ENCODE data around the gene PIEZO2.
"Not testable (repeated sequence)": the region's sequence is repeated elsewhere in the genome, so short reads cannot be mapped to it uniquely, and the experiment has no call there.

Gene PIEZO2

GRCh38 chr18:10979411-10979810 is 170.0 kb downstream of the PIEZO2 start:
- no peak for FAIRE-seq
- DNase-seq (ENCODE audit: low spot score) = no peak

GRCh38 chr18:10977042-10977441 is 172.3 kb downstream of the PIEZO2 start:
- no peak for DNase-seq (ENCODE audit: low spot score)
- FAIRE-seq = no peak

DNA sequence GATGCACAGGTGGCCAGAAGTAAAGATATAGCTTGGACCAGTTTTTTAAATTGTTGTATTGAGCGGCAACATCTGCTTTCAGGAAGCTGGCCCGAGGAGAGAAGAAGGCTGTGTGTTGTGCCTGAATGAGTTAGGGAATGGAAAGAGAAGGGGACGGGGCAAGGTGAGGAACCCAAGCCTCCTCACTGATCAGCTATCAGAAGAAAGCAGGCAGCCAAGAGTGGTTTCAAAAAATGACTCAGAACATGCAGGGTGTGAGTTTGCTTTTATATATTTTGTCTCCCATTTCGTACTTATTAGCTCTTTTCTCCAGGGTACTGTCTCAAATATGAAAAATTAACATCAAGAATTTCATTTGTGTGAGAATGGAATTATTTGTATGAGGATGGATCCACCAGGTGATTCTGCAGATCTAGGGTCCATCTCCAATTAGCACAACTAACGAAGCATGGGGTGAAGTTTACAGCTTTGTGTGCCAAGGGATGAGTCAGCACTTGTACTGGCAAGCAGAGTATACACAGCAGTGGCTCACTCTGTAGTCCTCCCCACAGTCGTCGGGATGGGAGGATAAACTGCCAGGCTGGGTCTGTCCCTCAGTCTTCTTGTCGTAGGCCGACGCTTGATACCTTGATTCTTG is 175.7 kb downstream of the PIEZO2 start:
- FAIRE-seq = no peak
- no peak for DNase-seq (ENCODE audit: low spot score)

DNA sequence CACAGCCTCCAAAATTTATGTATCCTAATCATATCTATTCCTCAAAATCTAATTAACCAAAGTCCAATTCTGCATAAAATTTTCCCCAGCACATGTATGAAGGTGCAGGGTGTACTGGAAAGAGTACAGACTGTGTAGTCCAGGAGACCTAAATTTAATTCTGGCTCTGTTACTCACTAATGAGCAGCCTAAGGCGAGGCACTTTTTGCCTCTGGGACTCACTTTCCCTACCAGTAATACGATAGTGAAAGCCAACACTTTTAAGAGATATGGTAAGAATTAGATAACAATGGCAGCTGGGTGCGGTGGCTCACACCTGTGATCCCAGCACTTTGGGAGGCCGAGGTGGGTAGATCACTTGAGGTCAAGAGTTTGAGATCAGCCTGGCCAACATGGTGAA is 177.7 kb downstream of the PIEZO2 start:
- DNase-seq (ENCODE audit: low spot score) (no peak), FAIRE-seq (no peak)

DNA sequence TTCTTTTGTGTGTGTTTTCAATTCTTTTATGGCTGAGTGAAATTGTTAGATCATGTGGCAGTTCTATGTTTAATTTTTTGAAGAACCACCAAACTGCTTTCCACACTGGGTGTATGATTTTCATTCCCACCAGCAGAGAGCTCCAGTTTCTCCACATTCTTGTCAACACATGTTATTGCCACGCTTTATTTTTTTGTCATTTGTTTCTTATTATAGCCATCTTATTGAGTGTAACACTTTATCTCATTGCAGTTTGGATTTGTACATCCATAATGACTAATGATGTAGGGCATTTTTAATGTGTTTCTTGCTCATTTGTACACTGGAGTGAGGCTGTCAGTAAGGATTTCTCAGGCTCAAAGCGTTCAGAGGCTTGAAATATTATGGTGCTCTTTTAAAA is 184.2 kb downstream of the PIEZO2 start:
- no peak for FAIRE-seq
- DNase-seq (ENCODE audit: low spot score) = no peak

- no peak for FAIRE-seq
- DNase-seq (ENCODE audit: low spot score) = no peak
Observed at GRCh38 chr18:10953672-10954071, 195.7 kb downstream of the PIEZO2 start.

DNA sequence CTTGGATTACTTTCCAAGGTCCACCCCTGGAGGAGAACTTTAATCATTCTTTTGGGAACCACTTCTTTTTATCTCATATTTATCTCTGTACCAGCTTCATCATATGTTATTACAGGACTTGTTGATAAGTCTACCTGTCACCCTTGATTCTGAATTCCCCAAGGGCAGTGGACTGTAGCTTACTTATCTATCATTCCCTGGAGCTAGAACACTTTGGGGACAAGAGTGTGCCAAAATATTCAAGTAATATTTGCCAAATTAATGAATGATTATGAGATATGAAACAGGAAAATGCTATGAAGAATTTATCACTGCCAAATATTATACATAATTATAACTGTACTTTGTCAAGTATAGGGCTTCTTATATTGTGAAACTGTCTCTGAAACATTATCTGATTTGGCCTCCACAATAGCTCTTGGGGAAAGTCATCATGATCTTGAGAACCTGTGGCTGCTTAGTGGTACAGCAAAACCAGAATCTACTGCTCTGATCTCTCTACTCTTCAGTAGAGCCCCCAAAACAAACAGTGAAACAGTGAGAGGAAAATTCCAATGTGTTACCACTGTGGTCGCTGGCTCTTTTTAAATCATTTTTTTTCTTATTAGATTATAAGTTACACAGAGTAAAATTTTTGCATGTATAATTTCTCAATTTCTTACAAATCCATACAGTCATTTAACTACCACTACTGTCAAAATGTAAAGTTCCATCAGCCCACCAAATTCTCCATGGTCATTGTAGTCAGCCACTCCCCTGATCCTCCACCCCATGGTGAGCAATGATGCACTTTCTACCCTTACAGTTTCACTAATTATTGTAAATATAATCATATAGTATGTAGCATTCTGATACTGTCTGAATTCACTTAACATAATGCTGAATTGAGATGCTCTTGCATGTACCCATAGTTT is 197.5 kb downstream of the PIEZO2 start:
- DNase-seq (ENCODE audit: low spot score) = no peak
- FAIRE-seq = no peak

DNA sequence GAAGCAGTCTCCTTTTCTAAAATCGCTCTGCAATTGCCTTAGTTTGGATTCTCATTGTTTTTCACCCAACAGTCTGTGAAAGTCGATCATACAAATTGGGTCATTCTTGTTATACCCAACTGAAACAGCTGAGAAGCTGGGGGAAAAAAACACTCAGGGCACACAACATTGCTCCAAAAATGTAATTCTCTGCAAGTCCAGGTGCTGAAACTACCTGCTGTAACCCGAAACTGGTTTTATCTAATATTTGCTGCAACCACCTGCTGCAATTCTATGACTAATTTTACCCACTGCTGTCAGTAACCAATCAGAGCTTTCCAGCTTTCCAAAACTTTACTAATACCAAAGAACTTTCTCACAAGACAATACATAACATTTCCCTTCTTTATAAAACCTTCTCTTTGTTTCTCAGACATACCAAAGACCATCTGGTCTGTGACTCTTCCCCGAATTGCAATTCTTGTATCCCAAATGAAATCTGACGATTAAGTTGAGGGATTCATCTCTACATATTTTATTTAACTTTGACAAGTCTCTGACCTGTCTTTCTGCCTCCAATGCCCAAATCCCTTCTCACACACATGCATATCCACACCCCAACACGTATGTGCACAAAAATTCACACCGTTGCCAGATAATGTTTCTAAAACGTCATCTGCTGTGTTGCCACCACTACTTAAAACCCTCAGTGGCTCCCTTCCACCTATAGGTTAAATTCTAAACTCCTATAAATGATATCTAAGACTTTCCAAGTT is 198.3 kb downstream of the PIEZO2 start:
- DNase-seq (ENCODE audit: low spot score) (no peak), FAIRE-seq (no peak)

GRCh38 chr18:10950080-10950875 is 199.1 kb downstream of the PIEZO2 start:
- FAIRE-seq = no peak
- no peak for DNase-seq (ENCODE audit: low spot score)

DNA sequence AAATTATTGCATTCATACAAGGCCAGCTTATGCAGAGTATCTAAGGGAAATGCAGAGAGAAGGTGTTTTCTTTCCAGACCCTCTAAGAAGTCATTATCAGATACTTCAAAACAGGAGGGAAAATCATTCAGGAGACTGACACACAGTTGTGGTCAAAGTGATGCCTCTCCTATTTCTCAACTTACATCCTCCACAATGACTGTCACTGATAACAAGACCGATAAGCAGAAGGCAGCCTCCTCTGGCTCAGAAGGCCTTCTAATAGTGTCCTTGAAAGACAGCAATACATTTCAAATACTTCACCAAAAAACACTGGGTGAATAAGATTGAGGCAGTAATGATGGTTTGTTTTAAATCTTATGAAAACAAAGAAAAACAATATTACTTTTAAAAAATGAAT is 199.7 kb downstream of the PIEZO2 start:
- no peak for FAIRE-seq

DNA sequence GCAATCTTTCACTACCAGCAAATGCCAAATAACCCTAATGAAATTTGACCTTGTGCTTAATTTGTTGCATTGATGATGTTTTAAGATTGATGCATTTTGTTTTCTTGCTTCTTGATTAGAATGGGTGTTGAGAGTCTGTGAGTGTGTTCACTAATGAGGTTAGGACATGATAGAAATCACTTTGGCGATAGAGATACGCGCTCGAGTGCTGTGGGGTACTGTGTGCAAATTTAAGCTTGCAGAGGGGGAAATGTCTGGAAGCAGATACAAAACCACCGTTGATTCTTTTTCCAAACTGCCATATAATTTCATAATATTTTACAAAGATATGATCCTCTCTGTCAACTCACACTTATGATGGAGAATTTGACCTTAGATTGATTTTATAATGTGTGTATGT is 200.9 kb downstream of the PIEZO2 start:
- DNase-seq (ENCODE audit: low spot score) = no peak

More for the DNA sequence above, 199.7 kb downstream of the PIEZO2 start:
- no peak for DNase-seq (ENCODE audit: low spot score)

DNA sequence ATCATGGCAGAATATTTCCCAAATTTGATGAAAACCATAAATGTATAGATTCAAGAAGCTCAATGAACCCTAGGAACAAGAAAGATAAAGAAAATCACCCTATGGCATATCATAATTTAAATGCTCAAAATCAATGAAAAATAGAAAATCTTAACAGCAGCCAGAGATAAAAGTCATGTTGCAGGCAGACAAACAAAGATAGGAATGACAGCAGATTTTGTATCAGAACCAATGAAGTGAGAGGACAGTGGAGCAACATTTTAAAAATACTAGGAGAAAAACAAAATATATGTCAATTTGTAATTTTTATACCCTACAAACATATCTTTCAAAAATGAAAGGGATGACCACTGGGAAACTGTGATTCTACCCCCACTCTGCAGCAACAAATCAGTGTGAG is 203.3 kb downstream of the PIEZO2 start:
- FAIRE-seq (no peak), DNase-seq (ENCODE audit: low spot score) (no peak)

More for the DNA sequence above, 200.9 kb downstream of the PIEZO2 start:
- no peak for FAIRE-seq

DNA sequence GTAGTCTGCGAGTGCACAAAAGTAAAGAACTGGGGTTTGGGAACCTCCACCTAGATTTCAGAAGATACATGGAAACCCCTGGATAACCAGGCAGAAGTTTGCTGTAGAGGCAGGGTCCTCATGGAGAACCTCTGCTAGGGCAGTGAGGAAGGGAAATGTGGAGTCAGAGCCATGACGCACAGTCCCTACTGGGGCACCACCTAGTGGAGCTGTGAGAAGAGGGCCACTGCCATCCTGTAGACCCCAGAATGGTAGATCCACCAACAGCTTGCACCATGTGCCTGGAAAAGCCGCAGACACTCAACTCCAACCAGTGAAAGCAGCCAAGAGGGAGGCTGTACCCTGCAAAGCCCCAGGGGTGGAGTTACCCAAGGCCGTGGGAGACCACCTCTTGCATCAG is 206.4 kb downstream of the PIEZO2 start:
- DNase-seq (ENCODE audit: low spot score) = no peak
- no peak for FAIRE-seq

DNA sequence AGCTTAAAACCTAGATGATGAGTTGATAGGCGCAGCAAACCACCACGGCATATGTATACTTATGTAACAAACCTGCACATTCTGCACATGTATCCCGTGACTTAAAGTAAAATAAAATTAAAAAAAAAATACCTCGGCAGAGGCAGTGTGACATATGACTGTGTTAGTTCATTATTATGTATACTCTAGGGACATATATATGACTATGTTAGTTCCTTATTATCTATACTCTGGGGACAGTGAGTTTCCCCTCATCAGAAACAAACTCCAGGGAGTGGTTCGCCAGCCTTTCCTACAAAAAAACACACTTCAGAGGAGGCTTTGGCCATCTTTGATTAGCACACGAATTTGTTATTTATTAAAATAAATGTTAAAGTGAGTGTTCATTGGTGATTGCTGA is 209.5 kb downstream of the PIEZO2 start:
- DNase-seq (ENCODE audit: low spot score) = no peak
- no peak for FAIRE-seq

DNA sequence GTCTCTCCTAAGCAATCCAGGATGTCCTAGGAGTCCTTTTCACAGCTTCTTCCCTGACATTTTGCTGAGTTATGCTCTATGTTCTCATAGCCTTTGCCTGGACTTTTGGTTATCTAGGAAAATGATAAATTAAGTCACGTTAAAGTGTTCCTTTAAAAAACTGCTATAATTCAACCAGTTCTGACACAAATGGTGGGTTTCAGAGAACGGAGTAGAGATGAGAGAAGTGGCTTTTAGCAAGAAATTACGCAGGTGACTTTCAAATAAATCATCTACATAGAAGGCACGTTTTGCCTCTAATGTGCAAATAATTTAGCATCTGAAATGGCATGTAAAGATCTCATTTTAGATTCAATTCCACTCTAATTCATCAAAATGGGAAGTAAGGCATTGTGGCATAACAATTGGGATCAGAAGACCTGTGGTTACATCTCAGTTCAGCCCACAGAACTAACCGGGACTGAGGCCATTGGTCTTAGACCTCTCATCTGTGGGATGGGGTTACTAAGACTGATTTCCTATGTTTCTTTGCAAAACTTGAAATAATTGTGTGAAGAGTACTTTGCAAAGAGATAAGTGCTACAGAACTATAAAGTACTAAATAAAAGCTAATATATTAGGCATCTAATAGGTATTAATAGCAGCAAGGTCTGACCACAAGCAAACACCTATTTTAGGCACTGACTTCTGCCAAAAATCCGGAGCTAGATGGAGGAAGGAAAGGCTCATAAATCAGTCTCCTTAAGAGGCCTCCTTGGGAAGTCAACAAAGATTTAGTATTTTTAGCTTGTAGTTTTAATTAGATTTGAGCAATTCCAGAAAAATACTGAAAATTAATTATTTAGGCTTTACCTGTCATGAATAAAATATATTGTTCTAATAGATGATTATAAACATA is 211.4 kb downstream of the PIEZO2 start:
- no peak for DNase-seq (ENCODE audit: low spot score)
- FAIRE-seq = no peak

- FAIRE-seq (no peak), DNase-seq (ENCODE audit: low spot score) (no peak)
Observed at GRCh38 chr18:10936176-10937053, 213.0 kb downstream of the PIEZO2 start.

DNA sequence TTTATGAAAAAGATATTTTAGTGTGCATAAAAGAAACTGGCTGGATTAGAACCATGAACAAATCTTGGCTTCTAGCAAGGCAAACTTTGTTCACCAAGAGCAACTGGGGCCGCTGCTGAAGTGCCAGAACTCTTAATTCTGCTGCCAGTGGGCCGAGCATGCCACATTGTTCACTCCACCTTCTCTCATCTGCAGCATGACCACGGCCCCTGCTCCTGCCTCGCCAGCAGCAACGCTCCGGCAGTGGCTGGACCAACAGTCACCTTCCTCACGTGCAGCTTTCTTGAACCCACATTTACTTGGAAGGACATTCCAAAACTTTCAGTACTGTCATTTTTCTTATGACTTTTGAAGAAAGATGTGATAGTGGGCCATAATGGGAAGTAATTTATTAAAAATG is 213.8 kb downstream of the PIEZO2 start:
- DNase-seq (ENCODE audit: low spot score) (no peak), FAIRE-seq (no peak)

- not testable (repeated sequence) for FAIRE-seq; DNase-seq (ENCODE audit: low spot score)
Observed at GRCh38 chr18:10933648-10934047, 215.7 kb downstream of the PIEZO2 start.

- no peak for FAIRE-seq
- DNase-seq (ENCODE audit: low spot score) = no peak
Observed at GRCh38 chr18:10930076-10930475, 219.3 kb downstream of the PIEZO2 start.
